ENCODE measurements around the gene TPRA1.
"Not testable (repeated sequence)": the region's sequence is repeated elsewhere in the genome, so short reads cannot be mapped to it uniquely, and the experiment has no call there.

TPRA1 gene

DNA sequence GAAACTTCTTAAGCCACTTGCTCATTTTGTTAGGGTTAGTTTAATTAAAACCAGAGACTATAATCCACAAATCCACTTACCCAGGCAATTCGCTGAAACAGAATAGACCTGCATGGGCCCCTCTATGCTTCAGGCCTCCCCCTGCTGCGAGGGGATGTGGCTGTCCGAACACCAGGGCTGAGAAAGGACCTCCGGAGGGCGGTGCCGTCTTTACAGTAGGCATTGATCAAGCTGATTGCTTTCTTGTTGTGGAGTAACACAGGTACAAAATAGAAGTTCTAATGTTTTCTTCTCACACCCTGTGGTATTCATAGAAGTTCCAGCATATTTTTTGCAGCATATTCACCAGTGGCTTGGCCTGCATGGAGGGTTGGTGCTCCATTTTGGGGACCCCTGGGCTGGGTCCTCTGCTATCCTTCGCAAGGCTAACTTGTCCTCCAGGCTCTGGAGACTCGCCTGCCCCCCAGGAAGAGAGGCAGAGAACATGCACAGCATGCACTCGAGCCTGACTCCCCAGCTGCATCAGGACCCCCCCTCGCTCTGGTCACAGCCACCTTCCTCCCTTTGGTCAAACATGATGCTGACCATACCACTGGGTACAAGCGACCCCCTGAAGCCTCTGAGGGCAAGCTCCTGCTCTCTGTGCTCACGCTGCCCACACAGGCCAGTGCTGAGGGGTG, 55.3 kb downstream of the TPRA1 start:
- DNase-seq: no peak

- DNase-seq: no peak
These were observed 56.0 kb downstream of the TPRA1 start for GRCh38 chr3:127534564-127534963.

- DNase-seq: no peak
These were observed 56.4 kb downstream of the TPRA1 start for GRCh38 chr3:127534161-127534451.

GRCh38 chr3:127532561-127533203, 57.9 kb downstream of the TPRA1 start:
- no peak for DNase-seq

GRCh38 chr3:127531821-127532220, 58.7 kb downstream of the TPRA1 start:
- DNase-seq: no peak

DNA sequence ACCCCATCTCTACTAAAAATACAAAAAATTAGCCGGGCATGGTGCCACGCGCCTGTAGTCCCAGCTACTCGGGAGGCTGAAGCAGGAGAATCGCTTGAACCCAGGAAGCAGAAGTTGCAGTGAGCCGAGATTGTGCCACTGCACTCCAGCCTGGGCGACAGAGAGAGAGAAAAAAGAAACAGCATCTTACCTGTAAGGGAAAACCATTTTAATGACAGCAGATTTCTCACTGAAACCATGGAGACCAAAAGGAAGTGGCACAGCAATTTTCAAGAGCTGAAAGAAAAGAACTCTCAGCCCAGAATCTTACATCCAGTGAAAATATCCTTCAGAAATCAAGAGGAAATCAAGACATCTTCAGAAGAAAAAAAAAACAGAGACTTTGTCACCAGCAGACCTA, 59.7 kb downstream of the TPRA1 start:
- DNase-seq: not testable (repeated sequence)

GRCh38 chr3:127529346-127530188, 61.0 kb downstream of the TPRA1 start:
- DNase-seq: no peak

- no peak for DNase-seq
These were observed 65.2 kb downstream of the TPRA1 start for GRCh38 chr3:127525373-127525772.

- no peak for DNase-seq
These were observed 66.1 kb downstream of the TPRA1 start for GRCh38 chr3:127524296-127524896.

Measured in GDM1 (cell line).